K562 (cell line): ENCODE results near the gene RGS9BP. TPM values are rescaled to one million over a fixed set of nuclear protein-coding genes. Genes with fewer than 3 reads are reported as not detected.

Experiments
- BACH1 ChIP-seq: fragments of 200-800 bp; sonication (Bioruptor generic); IDR thresholded peaks from 2 replicates; pipeline ENCODE4 v1.6.1; 2016; ENCODE audit warnings: missing genetic modification characterization, missing compliant biosample characterization
- BRCA1 ChIP-seq, 2 experiments: fragments of 450-650 bp in 1 of 2; sonication (generic) in 1 of 2; formaldehyde crosslinking in 1 of 2; IDR thresholded peaks; 2 replicates each; pipeline versions ENCODE4 v1.5.0 to v1.6.1; 2017 to 2020; ENCODE audit warnings: mild to moderate bottlenecking in 1 of 2, missing genetic modification reagents in 1 of 2
- FOXA3 ChIP-seq, 2 experiments: fragments of 450-650 bp in 1 of 2; sonication (generic) in 1 of 2; formaldehyde crosslinking; IDR thresholded peaks in 1 of 2; conservative IDR thresholded peaks in 1 of 2; 2 replicates each; pipeline versions ENCODE4 v1.4.0 to v1.8.0; 2020 to 2022; ENCODE audit warnings: mild to moderate bottlenecking in 2 of 2, missing genetic modification reagents in 1 of 2
- HDAC8 ChIP-seq: fragments of 450-650 bp; IDR thresholded peaks from 2 replicates; pipeline ENCODE4 v1.6.1; 2016; ENCODE audit warnings: mild to moderate bottlenecking, missing genetic modification characterization, moderate library complexity, missing compliant biosample characterization
- HEY1 ChIP-seq: fragments of 250-450 bp; sonication (Bioruptor Pico); IDR thresholded peaks from 2 replicates; pipeline ENCODE4 v1.5.0; 2020; ENCODE audit warnings: mild to moderate bottlenecking, moderate library complexity, borderline replicate concordance
- HNRNPL ChIP-seq: fragments of 200-400 bp; formaldehyde crosslinking; IDR thresholded peaks from 2 replicates; pipeline ENCODE4 v1.6.1; 2017; ENCODE audit warnings: low read depth, mild to moderate bottlenecking, low read length
- MAX ChIP-seq: sonication (generic); formaldehyde crosslinking; IDR thresholded peaks from 2 replicates; pipeline ENCODE4 v1.9.0; 2022; ENCODE audit warnings: mild to moderate bottlenecking, missing genetic modification reagents
- PTBP1 ChIP-seq: fragments of 200-400 bp; formaldehyde crosslinking; IDR thresholded peaks from 2 replicates; pipeline ENCODE4 v1.6.1; 2017; ENCODE audit warnings: low read depth, low read length
- SETDB1 ChIP-seq: IDR thresholded peaks from one replicate; pipeline ENCODE4 v1.6.1; 2012; ENCODE audit warnings: low read length, control low read depth, inconsistent platforms
- TAF1 ChIP-seq: IDR thresholded peaks from 2 replicates; pipeline ENCODE4 v1.6.1; 2011; ENCODE audit warnings: mild to moderate bottlenecking, low read length, moderate library complexity; ENCODE audit not compliant: insufficient read depth, control insufficient read depth, severe bottlenecking; ENCODE audit errors: extremely low read depth
- TAF7 ChIP-seq: fragments of 450-650 bp; IDR thresholded peaks from 2 replicates; pipeline ENCODE4 v1.6.1; 2016; ENCODE audit warnings: missing genetic modification characterization, missing compliant biosample characterization
- ZBTB26 ChIP-seq: fragments of 450-650 bp; formaldehyde crosslinking; IDR thresholded peaks from 2 replicates; pipeline ENCODE4 v1.4.0; 2022; ENCODE audit warnings: missing genetic modification characterization
- ZBTB40 ChIP-seq, 2 experiments: fragments of 450-650 bp in 1 of 2; sonication (generic) in 1 of 2; formaldehyde crosslinking in 1 of 2; IDR thresholded peaks; 2 replicates each; pipeline versions ENCODE4 v1.7.1 to v1.9.0; 2016 to 2022; ENCODE audit warnings: inconsistent platforms in 1 of 2, mild to moderate bottlenecking in 1 of 2, missing genetic modification reagents in 1 of 2
- ZNF124 ChIP-seq: sonication (generic); formaldehyde crosslinking; IDR thresholded peaks from 2 replicates; pipeline ENCODE4 v1.8.1; 2022; ENCODE audit warnings: missing genetic modification reagents
- ZNF263 ChIP-seq: sonication (generic); formaldehyde crosslinking; IDR thresholded peaks from 2 replicates; pipeline ENCODE4 v1.8.0; 2022; ENCODE audit warnings: mild to moderate bottlenecking, missing genetic modification reagents, borderline replicate concordance
- polyA plus RNA-seq, 8 experiments: library from polyadenylated mRNA; depleted of rRNA in 4 of 8; stranded (reverse) in 5 of 8; unstranded in 3 of 8; fragments of >200 nt; fragmentation: Nextera tagmentation in 2 of 8; fragmentation: Illumina TruSeq in 1 of 8; extraction: Ambion mirVana in 2 of 8; extraction: Trizol in 1 of 8; gene quantifications; 2 replicates each; pipeline versions ENCODE4 v1.2.1 to v1.2.3, GENCODE V29; 2011 to 2014; ENCODE audit warnings: inconsistent platforms in 1 of 8, missing spikeins in 1 of 8
- total RNA-seq, 7 experiments: library from RNA; depleted of rRNA in 6 of 7; stranded (reverse); fragments of >200 nt in 6 of 7; fragmentation: Illumina TruSeq in 2 of 7; extraction: Trizol in 2 of 7; gene quantifications; 2 replicates each; pipeline versions ENCODE4 v1.2.1 to v1.2.3, GENCODE V29; 2011 to 2021; ENCODE audit warnings: low replicate concordance in 1 of 7

Gene RGS9BP
- total and polyA plus RNA-seq, 9 of the 15 experiments (the other 6 are each of a cell fraction or from before 2014, with no cell fraction given), result 0.03 to 1.3 (median 0.49) TPM

GRCh38 chr19:32671883-32672593 lies 3.6 kb upstream of the RGS9BP start (continued):
- TF ChIP-seq TAF1, result no peak
- no peak for TF ChIP-seq BRCA1 (IDR thresholded peaks at IDR 0.05)
- TF ChIP-seq BRCA1 (CRISPR knock-in tag; IDR thresholded peaks at IDR 0.05), result no peak
- no peak for TF ChIP-seq ZBTB40 (IDR thresholded peaks at IDR 0.05)
- TF ChIP-seq ZBTB40 (CRISPR knock-in tag; IDR thresholded peaks at IDR 0.05), result no peak
- no peak for TF ChIP-seq ZBTB26
- peak; percentile 95 for TF ChIP-seq MAX (CRISPR knock-in tag)
- 0 out of 2 replicates have a peak, but pooled peaks have one; percentile 36 for TF ChIP-seq BACH1 (tag)
- no peak for TF ChIP-seq PTBP1
- TF ChIP-seq ZNF124, result no peak
- TF ChIP-seq SETDB1, result no peak
- TF ChIP-seq TAF7 (tag), result no peak
- no peak for TF ChIP-seq ZNF263 (CRISPR knock-in tag)
- peak; percentile 87; the same call in 1 of the 2 replicates for TF ChIP-seq HEY1 (CRISPR knock-in tag)
- no peak for TF ChIP-seq FOXA3 (CRISPR knock-in tag; conservative IDR thresholded peaks at IDR 0.05 in 1 of 2, IDR thresholded peaks at IDR 0.05 in 1 of 2)
- no peak for TF ChIP-seq HDAC8 (tag)
- TF ChIP-seq HNRNPL, result no peak
